Skeletal muscle tissue (tissue), 4 donors: ENCODE data around the gene BMP2. TPM values are rescaled to one million over a fixed set of nuclear protein-coding genes. Genes with fewer than 3 reads are reported as not detected.

Source experiments
- H3K27ac ChIP-seq: one replicate; pipeline ENCODE4 v1.7.0; 2013; ENCODE audit warnings: mild to moderate bottlenecking, low read depth, low read length, inconsistent platforms
- H3K27me3 ChIP-seq, 3 donors: one replicate each; pipeline ENCODE4 v1.7.0; 2013; ENCODE audit warnings: low read length in 3 of 3; ENCODE audit not compliant: control insufficient read depth in 3 of 3, insufficient read depth in 3 of 3
- H3K36me3 ChIP-seq, 3 donors: one replicate each; pipeline ENCODE4 v1.7.0; 2013; ENCODE audit warnings: low read length in 3 of 3; ENCODE audit not compliant: control insufficient read depth in 3 of 3, insufficient read depth in 3 of 3
- H3K4me1 ChIP-seq, 3 donors: one replicate each; pipeline ENCODE4 v1.7.0; 2013; ENCODE audit warnings: low read length in 3 of 3, mild to moderate bottlenecking in 3 of 3; ENCODE audit not compliant: control insufficient read depth in 3 of 3, insufficient read depth in 3 of 3
- H3K4me3 ChIP-seq, 3 donors: one replicate each; pipeline ENCODE4 v1.7.0; 2013; ENCODE audit warnings: low read length in 3 of 3
- H3K9ac ChIP-seq, 3 donors: one replicate each; pipeline ENCODE4 v1.7.0; 2013; ENCODE audit warnings: low read length in 3 of 3, mild to moderate bottlenecking in 3 of 3, moderate library complexity in 2 of 3, low read depth in 1 of 3
- H3K9me3 ChIP-seq, 3 donors: one replicate each; pipeline ENCODE4 v1.7.0; 2013; ENCODE audit warnings: low read length in 3 of 3; ENCODE audit not compliant: control insufficient read depth in 3 of 3
- total RNA-seq: library from RNA; depleted of rRNA; stranded (reverse); fragments of >200 nt; gene quantifications from one replicate; pipeline ENCODE4 v1.2.3, GENCODE V29; 2014
- donor health status: Osteomylitis.

BMP2 gene
- 2.6 TPM for total RNA-seq

DNA sequence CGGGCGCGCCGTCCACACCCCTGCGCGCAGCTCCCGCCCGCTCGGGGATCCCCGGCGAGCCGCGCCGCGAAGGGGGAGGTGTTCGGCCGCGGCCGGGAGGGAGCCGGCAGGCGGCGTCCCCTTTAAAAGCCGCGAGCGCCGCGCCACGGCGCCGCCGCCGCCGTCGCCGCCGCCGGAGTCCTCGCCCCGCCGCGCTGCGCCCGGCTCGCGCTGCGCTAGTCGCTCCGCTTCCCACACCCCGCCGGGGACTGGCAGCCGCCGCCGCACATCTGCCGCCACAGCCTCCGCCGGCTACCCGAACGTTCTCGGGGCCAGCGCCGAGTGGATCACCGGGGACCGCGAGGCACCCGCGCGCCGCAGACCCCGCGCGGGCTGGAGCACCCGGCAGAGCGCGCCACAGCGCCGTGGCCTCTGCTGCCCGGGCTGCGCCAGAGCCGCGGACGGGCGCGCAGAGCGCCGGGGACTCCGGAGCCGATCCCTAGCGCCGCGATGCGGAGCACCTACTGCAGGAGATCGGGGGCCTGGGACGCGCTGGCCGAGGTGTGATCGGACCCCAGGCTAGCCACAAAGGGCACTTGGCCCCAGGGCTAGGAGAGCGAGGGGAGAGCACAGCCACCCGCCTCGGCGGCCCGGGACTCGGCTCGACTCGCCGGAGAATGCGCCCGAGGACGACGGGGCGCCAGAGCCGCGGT is at the start of gene BMP2:
Gene BMP2 (plus strand): TSS at position 151 of the 692 bp plus-strand sequence. CDS start 2,441 bp downstream, outside the sequence.
- Histone ChIP-seq H3K36me3 (no peaks in the 10 kb centered on the region), H3K4me3 (peak within 1 kb of the TSS; percentile 76 to 81 (median 81)), H3K9ac (peak within 1 kb of the TSS; percentile 68 to 81 (median 73)), H3K9me3 (no peaks in the 10 kb centered on the region), H3K27me3 (peaks cover 0 to 19% (median 15%) of the 10 kb centered on the region in 3 donors), H3K4me1 (peaks cover 6 to 22% (median 19%) of the 10 kb centered on the region in 3 donors), H3K27ac (no peak within 1 kb of the TSS)

DNA sequence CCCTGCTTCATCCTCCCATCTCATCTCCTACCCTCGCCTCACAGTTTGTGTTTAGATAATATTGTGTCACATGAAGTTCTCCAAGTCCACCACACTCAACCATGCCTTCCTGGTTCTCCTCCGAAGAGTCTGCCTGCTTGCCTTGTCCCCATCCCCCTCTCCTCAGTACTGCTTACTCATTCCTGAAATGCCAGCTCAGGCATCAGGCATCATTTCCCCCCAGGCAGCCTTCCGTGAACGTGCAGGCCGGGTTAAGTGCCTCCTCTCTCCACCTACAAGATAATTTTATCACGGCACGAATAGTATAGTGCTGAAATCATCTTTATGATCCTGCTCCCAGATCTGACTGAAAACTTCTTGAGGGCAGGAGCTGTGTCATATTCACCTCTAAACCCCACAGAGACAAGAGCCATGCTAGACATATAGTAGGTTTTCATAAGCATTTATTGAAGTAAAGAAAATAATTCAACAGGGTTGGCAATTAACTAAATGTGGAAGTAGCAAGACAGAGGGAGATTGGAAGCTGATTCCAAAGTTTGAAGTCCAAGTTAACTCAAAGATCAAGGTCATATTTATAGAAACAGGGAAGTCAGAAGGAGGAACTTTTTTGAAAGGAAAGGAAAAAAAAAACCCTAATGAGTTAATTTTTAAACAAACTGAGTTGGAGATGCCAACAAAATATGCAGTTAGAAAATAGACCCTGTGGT is 48.7 kb upstream of the BMP2 start:
- no peak overlapping the region for H3K4me3 ChIP-seq
- no peak overlapping the region for H3K27ac ChIP-seq
- no peaks in the 10 kb centered on the region for H3K9me3 ChIP-seq
- no peaks in the 10 kb centered on the region for H3K36me3 ChIP-seq
- H3K9ac ChIP-seq = no peak overlapping the region
- peaks cover 0 to 2% (median 0%) of the 10 kb centered on the region in 3 donors for H3K27me3 ChIP-seq
- H3K4me1 ChIP-seq = peaks cover 0 to 5% (median 0%) of the 10 kb centered on the region in 3 donors

DNA sequence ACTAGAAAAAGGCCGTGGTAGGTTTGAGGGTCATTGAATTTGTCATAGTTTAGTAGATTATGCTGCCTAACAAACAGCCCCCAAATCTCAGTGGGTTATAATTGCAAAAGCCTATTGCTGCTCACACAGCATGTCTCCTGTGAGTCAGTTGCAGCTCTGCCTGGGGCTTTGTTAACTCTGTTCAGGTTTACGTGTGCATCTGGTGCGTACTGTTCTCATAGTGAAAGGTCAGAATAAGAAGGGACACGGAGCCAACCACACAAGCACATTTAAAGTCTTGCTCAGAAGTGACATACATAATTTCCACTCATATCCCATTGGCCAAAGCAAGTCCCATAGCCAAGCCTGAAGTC is 48.1 kb upstream of the BMP2 start:
- Histone ChIP-seq H3K27me3 (peaks cover 0 to 2% (median 0%) of the 10 kb centered on the region in 3 donors), H3K36me3 (no peaks in the 10 kb centered on the region), H3K9ac (no peak overlapping the region), H3K4me3 (no peak overlapping the region), H3K9me3 (no peaks in the 10 kb centered on the region), H3K27ac (no peak overlapping the region), H3K4me1 (peaks cover 0 to 5% (median 0%) of the 10 kb centered on the region in 3 donors)

DNA sequence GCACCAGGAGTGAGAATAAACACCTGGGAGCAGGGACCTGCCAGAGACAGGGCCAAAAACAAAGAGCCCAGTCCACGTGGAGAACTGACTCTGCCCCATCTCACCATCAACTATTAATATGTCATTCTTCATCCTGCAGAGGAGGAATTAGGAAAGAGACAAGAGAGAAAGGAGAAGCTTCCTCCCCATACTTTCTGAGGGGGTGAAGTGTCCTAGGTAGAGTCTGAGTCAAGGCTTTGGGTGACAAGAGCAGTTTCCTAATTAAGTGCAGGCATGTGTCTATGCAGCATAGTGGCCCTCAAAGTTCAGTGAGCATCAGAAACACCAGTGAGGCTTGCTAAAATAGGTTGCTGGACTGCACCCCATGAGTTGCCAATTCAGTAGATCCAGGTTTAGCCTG is 40.7 kb upstream of the BMP2 start:
- H3K27ac ChIP-seq = no peak overlapping the region
- no peak overlapping the region for H3K9ac ChIP-seq
- peaks cover 0 to 2% (median 0%) of the 10 kb centered on the region in 3 donors for H3K9me3 ChIP-seq
- H3K4me3 ChIP-seq = no peak overlapping the region
- H3K4me1 ChIP-seq = no peaks in the 10 kb centered on the region
- H3K36me3 ChIP-seq = no peaks in the 10 kb centered on the region
- no peaks in the 10 kb centered on the region for H3K27me3 ChIP-seq

DNA sequence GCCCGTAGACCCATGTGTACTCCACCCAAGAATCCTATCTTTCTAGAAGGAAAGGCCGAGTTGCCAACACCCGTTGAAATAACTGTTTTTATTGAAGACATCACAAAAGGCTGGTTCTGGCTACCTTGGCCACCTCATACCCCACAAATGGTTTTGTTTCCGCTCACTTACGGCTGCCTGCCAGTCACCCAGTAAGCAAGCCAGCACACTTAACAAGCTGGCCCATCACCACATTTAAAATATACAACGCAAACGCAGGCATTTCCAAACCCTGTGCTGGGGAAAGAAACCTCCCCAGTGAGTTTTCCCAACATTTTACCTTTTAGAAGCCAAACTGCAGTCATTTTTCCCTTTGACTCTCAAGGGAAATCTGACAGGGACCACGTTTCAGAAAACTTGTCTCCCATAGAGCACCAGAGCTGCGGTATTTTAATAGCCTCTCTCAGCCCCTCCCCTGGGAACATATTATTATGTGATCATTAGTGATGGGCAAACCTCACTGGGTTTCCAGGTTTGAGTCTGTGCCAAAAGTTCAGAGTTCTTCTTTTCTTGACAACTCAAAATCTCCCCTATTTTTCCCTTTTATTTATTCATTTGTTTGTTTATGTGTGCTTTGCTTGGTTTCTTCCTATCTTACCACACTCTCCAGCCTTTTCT is 36.7 kb upstream of the BMP2 start:
- Histone ChIP-seq H3K36me3 (no peaks in the 10 kb centered on the region), H3K27ac (peak overlapping the region; percentile 49), H3K4me3 (no peak overlapping the region)

DNA sequence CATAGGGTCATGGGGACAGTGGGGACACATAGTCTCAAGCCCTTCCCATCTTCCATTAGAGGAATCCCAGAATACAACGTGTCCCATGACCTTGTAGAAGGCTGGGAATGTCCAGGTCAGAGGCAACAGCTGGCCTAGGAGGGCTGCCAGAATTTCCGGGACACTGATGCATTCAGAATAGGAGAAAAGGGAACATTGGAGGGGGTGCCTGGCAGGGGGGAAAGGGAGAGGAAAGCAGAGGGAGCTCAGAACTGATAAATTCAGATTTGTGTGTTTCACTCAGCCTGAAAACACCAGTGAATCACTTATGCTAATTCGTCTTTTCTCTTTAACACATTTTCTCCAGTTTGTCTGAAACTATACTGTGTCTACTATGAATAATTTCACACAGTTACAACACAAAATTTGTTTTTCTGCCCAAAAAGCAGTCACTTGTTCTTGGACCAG is 35.5 kb upstream of the BMP2 start:
- Histone ChIP-seq H3K27me3 (no peaks in the 10 kb centered on the region), H3K9ac (no peak overlapping the region), H3K27ac (peak overlapping the region; percentile 49), H3K9me3 (peaks cover 0 to 2% (median 0%) of the 10 kb centered on the region in 3 donors), H3K4me1 (peaks cover 0 to 7% (median 0%) of the 10 kb centered on the region in 3 donors), H3K4me3 (no peak overlapping the region), H3K36me3 (no peaks in the 10 kb centered on the region)

More for the DNA sequence above, 36.7 kb upstream of the BMP2 start:
- peaks cover 0 to 4% (median 0%) of the 10 kb centered on the region in 3 donors for H3K4me1 ChIP-seq
- H3K9me3 ChIP-seq = peaks cover 0 to 2% (median 0%) of the 10 kb centered on the region in 3 donors
- H3K27me3 ChIP-seq = no peaks in the 10 kb centered on the region
- H3K9ac ChIP-seq = no peak overlapping the region

DNA sequence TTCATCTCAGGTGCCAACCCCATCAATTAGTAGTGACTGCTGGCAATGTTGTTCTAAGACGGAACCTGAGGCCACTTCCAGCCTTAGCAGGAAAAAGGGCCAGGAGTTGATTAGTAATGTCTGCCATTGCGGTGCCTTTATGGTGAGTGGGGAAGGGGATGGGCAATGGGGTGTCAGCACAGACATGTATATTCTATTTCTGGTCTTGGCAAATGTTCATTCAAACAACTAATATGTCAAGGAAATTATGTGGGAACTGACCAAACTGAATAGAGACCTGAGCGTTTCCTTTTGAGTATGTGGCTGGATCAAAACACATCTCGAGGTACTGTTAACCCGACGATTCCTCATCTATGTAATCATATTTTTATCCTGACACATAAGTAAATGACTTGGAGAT is 34.6 kb upstream of the BMP2 start:
- H3K36me3 ChIP-seq = no peaks in the 10 kb centered on the region
- H3K27me3 ChIP-seq = no peaks in the 10 kb centered on the region
- H3K4me3 ChIP-seq = no peak overlapping the region
- peaks cover 0 to 2% (median 0%) of the 10 kb centered on the region in 3 donors for H3K9me3 ChIP-seq
- H3K4me1 ChIP-seq = peaks cover 0 to 7% (median 0%) of the 10 kb centered on the region in 3 donors
- H3K27ac ChIP-seq = no peak overlapping the region
- no peak overlapping the region for H3K9ac ChIP-seq

DNA sequence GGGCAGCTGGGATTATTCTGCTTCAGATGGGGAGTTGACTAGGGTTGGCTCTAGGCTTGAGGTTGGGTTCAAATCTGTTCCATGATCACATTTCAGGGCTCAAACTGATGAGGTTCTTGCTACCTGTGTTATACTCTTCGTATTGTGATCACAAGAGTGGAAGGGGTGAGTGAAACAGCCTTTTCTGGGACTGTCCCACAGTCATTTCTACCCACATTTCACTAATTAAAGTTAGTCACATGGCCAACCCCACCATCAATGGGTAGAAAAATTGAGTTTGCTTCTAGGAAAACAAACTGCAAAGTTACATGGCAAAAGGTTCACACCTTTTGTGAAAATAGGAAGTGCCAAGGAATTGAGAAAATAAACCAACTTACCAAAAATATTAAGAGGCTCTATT is 33.5 kb upstream of the BMP2 start:
- H3K9ac ChIP-seq = no peak overlapping the region
- H3K4me3 ChIP-seq = no peak overlapping the region
- peaks cover 0 to 7% (median 0%) of the 10 kb centered on the region in 3 donors for H3K4me1 ChIP-seq
- H3K27ac ChIP-seq = no peak overlapping the region
- H3K27me3 ChIP-seq = no peaks in the 10 kb centered on the region
- H3K9me3 ChIP-seq = no peaks in the 10 kb centered on the region
- no peaks in the 10 kb centered on the region for H3K36me3 ChIP-seq

DNA sequence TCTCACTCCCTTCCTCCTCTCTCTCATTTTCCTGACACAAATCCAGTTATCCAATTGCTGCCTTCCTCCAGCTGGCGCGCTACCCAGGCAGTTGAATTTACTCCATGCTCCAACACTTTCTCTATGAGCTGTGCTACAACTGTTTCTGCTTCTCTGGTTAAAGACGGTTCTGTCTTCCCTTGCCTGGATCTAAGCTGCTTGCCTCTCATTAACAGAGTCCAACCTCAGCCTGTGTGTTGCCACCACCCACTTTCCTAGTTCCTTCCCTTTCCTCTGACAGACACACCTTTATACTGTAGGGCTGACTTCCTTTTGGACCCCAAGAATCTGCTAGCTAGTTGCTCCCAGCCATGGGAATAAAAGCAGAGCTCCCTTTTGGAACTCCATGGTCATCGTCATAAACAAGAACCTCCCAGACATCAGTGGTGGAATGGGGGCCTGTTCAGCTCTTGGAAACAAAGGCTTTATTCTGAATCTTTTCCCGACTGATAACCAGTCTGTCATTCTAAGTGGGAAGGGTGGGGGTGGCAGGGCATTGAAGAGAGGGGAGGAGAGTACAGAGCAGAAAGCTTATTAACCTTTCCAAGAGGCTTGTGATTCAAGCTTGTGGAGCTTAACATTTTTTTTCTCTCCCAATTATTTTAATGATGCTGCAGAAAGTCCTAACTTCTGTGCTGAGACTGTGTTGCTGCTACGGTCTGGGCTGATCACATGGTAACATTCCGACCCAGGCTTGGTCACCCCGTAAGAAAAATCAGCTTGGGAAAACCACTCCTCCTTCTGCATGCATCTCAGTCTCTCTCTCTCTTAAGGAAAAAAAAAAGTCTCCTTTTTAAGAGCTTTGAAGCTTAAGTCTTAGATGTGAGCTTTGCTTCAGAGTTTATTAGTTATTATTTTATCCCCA is 31.3 kb upstream of the BMP2 start:
- peak overlapping the region; percentile 5 for H3K27ac ChIP-seq
- peaks cover 0 to 7% (median 0%) of the 10 kb centered on the region in 3 donors for H3K4me1 ChIP-seq
- no peaks in the 10 kb centered on the region for H3K27me3 ChIP-seq
- no peak overlapping the region for H3K9ac ChIP-seq
- H3K4me3 ChIP-seq = no peak overlapping the region
- H3K9me3 ChIP-seq = no peaks in the 10 kb centered on the region
- no peaks in the 10 kb centered on the region for H3K36me3 ChIP-seq
